Endothelial cell of umbilical vein (primary cell): ENCODE data around the gene CYP8B1.

Experiments used
- EZH2 ChIP-seq: IDR thresholded peaks from 2 replicates; pipeline ENCODE4 v1.6.1; 2012; ENCODE audit warnings: borderline replicate concordance, low read depth, mild to moderate bottlenecking, moderate library complexity, low read length, inconsistent platforms; ENCODE audit not compliant: severe bottlenecking
- JUN ChIP-seq: IDR thresholded peaks from 2 replicates; pipeline ENCODE4 v1.6.1; 2011; ENCODE audit warnings: borderline replicate concordance, low read depth; ENCODE audit not compliant: insufficient read length, insufficient read depth
- POLR2A ChIP-seq: IDR thresholded peaks from 2 replicates; pipeline ENCODE4 v1.6.1; 2012; ENCODE audit warnings: low read depth, mild to moderate bottlenecking, control low read depth, low read length
- POLR2AphosphoS5 ChIP-seq: IDR thresholded peaks from 2 replicates; pipeline ENCODE4 v1.6.1; 2012; ENCODE audit warnings: low read depth, mild to moderate bottlenecking, control low read depth, low read length, moderate library complexity; ENCODE audit not compliant: insufficient read depth
- TF ChIP-seq, protein P1 (sequence below), 2 donors: IDR thresholded peaks; 1 replicate in 1 of 2; 2 replicates in 1 of 2; pipeline ENCODE4 v1.5.1; 2011; ENCODE audit warnings: low read length in 2 of 2, mild to moderate bottlenecking in 2 of 2, moderate library complexity in 2 of 2, control low read depth in 1 of 2, inconsistent platforms in 1 of 2, low read depth in 1 of 2; ENCODE audit not compliant: insufficient read depth in 1 of 2; ENCODE audit errors: extremely low read depth in 1 of 2
- TF ChIP-seq, protein P2 (sequence below): IDR thresholded peaks from 2 replicates; pipeline ENCODE4 v1.6.1; 2011; ENCODE audit not compliant: insufficient read depth, insufficient read length

DNA sequence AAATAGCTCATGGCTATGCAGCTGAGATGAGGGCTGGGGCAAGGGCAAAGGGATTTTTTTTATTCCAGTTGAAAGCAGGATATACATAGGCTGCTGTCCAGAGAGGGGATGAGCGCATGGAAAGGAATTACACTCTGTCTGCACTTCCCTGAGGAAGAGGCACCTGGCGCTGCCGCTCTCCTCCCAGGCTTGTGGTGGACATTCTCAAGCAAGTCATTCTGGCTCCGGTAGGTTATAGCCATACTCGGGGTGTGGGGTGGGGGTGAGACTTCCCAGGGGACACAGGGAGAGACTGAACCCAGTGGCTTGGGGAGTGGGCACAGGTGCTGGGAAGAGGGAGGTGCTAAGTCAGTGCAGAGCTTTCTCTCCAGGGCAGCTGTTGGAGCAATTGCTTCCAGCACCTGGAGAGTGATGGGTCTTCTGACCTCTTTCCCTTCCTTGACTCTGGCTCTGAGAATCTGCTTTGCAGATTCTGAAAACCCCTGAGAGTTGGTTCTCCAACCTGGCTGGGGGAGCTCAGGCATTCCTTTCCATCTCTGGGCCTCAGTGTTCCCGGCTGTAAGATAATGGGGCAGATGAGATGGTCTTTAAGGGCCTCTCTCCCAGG lies 24.3 kb downstream of the CYP8B1 start:
- TF ChIP-seq, protein P1, sequence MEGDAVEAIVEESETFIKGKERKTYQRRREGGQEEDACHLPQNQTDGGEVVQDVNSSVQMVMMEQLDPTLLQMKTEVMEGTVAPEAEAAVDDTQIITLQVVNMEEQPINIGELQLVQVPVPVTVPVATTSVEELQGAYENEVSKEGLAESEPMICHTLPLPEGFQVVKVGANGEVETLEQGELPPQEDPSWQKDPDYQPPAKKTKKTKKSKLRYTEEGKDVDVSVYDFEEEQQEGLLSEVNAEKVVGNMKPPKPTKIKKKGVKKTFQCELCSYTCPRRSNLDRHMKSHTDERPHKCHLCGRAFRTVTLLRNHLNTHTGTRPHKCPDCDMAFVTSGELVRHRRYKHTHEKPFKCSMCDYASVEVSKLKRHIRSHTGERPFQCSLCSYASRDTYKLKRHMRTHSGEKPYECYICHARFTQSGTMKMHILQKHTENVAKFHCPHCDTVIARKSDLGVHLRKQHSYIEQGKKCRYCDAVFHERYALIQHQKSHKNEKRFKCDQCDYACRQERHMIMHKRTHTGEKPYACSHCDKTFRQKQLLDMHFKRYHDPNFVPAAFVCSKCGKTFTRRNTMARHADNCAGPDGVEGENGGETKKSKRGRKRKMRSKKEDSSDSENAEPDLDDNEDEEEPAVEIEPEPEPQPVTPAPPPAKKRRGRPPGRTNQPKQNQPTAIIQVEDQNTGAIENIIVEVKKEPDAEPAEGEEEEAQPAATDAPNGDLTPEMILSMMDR (IDR thresholded peaks at IDR 0.05; ENCODE audit: extremely low read depth in 1 of 2, insufficient read depth in 1 of 2, low read depth in 1 of 2, low read length in 2 of 2), result no peak
- TF ChIP-seq EZH2 (no peak), POLR2AphosphoS5 (no peak), POLR2A (no peak), JUN (no peak)
- TF ChIP-seq, protein P2, sequence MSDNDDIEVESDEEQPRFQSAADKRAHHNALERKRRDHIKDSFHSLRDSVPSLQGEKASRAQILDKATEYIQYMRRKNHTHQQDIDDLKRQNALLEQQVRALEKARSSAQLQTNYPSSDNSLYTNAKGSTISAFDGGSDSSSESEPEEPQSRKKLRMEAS, result no peak
